Naive thymus-derived CD8-positive, alpha-beta T cell (primary cell): ENCODE data around the gene LYRM4. TPM values are rescaled to one million over a fixed set of nuclear protein-coding genes. Genes with fewer than 3 reads are reported as not detected.

ENCODE experiments used
- ATAC-seq, 2 donors: fragments of 150-1000 bp; cut with Tn5 transposase in 1 of 2; sonication (Bioruptor Pico), chemical (Tn5 transposase) in 1 of 2; 1 replicate in 1 of 2; 2 replicates in 1 of 2; pipeline ENCODE4 v1.10.0; 2021; ENCODE audit warnings: mild to moderate bottlenecking in 2 of 2, moderate library complexity in 2 of 2
- POLR2A ChIA-PET: fragments of 350-600 bp; sonication (Branson Sonifier 250); formaldehyde crosslinking; loops from one replicate; lab custom pipeline; 2021; ENCODE audit warnings: antibody characterized with exemption; lab: Charles Lee
- DNase-seq, 10 donors: peaks; one replicate each; pipeline versions ENCODE4 v3.0.0 to v3.0.0-alpha.2; 2020 to 2022
- H3K27ac Mint-ChIP-seq, 10 donors: one replicate each; pipeline ENCODE4 v1.8.0; 2020 to 2022; ENCODE audit warnings: mild to moderate bottlenecking in 10 of 10, mixed read lengths in 10 of 10, moderate library complexity in 4 of 10, inconsistent platforms in 1 of 10
- H3K27me3 Mint-ChIP-seq, 5 donors: one replicate each; pipeline ENCODE4 v1.8.0; 2021 to 2022; ENCODE audit warnings: mixed read lengths in 5 of 5
- H3K36me3 Mint-ChIP-seq, 3 donors: one replicate each; pipeline ENCODE4 v1.8.0; 2020 to 2022; ENCODE audit warnings: mixed read lengths in 3 of 3, mild to moderate bottlenecking in 2 of 3, inconsistent platforms in 1 of 3
- H3K4me1 Mint-ChIP-seq, 4 donors: one replicate each; pipeline ENCODE4 v1.8.0; 2021 to 2022; ENCODE audit warnings: mixed read lengths in 4 of 4
- H3K4me3 Mint-ChIP-seq, 10 donors: one replicate each; pipeline ENCODE4 v1.8.0; 2020 to 2022; ENCODE audit warnings: mild to moderate bottlenecking in 10 of 10, mixed read lengths in 10 of 10, moderate library complexity in 6 of 10, inconsistent platforms in 1 of 10
- H3K9me3 Mint-ChIP-seq, 9 donors: one replicate each; pipeline ENCODE4 v1.8.0; 2020 to 2022; ENCODE audit warnings: mixed read lengths in 9 of 9, mild to moderate bottlenecking in 3 of 9, inconsistent platforms in 1 of 9, moderate library complexity in 1 of 9
- polyA plus RNA-seq, 3 donors: library from polyadenylated mRNA; unstranded; fragments of 300-500 nt; fragmentation: Illumina TruSeq; gene quantifications; one replicate each; pipeline ENCODE4 v1.2.3, GENCODE V29; 2021
- total RNA-seq, 8 experiments: library from RNA in 2 of 8; stranded (reverse) in 2 of 8; gene quantifications; one replicate each; pipeline ENCODE4 v1.2.3 and lab custom pipeline; 2021 to 2026

The LYRM4 gene
- total and polyA plus RNA-seq, 5 experiments from 2014 or later = 27.8 to 56.8 (median 52.3) TPM

DNA sequence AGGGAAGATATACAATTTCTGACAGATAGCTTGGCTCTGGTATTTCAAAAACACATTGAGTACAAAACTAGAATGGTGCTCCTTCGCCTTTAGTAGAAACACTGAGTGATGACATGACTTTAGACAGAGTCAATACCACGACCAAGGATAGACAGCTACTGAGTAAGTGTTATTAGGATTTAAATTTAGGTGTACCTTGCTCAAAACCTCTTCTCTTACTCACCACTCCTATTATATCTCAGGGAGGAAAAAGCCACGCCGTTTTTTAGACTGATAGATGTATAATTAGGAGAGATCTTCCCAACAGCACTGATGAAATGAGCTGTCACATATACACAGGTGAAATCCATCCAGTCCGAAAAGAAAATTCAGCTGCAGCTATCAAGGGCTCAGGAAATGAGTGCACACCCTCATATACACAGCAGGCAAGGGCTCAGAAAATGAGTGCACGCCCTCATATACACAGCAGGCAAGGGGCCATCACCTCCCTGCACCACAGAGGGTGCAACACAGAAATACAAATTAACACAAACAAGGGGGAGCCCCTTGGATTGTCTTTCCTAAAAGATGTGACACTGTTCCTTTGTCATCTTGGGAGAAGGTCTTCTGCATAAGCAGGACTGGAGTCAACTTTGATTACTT is 53.7 kb downstream of the LYRM4 start:
- Mint-ChIP-seq H3K9me3 (no peaks in the 10 kb centered on the region), H3K27me3 (no peaks in the 10 kb centered on the region), H3K27ac (no peak overlapping the region), H3K4me3 (no peak overlapping the region), H3K4me1 (peaks cover 0 to 18% (median 4%) of the 10 kb centered on the region in 4 donors), H3K36me3 (peaks cover 0 to 24% (median 16%) of the 10 kb centered on the region in 3 donors)
- POLR2A ChIA-PET = no interaction called here
- no peak for ATAC-seq
- DNase-seq = no peak

GRCh38 chr6:5205877-5206850 is 54.6 kb downstream of the LYRM4 start:
- no peaks in the 10 kb centered on the region for H3K27me3 Mint-ChIP-seq
- no peak overlapping the region for H3K4me3 Mint-ChIP-seq
- H3K4me1 Mint-ChIP-seq = peaks cover 0 to 13% (median 2%) of the 10 kb centered on the region in 4 donors
- ATAC-seq (no peak), DNase-seq (no peak)
- POLR2A ChIA-PET = no interaction called here
- H3K9me3 Mint-ChIP-seq = no peaks in the 10 kb centered on the region
- H3K36me3 Mint-ChIP-seq = peaks cover 0 to 21% (median 17%) of the 10 kb centered on the region in 3 donors
- peak overlapping the region in 2 of 10 donors; percentile 52 to 66 for H3K27ac Mint-ChIP-seq

DNA sequence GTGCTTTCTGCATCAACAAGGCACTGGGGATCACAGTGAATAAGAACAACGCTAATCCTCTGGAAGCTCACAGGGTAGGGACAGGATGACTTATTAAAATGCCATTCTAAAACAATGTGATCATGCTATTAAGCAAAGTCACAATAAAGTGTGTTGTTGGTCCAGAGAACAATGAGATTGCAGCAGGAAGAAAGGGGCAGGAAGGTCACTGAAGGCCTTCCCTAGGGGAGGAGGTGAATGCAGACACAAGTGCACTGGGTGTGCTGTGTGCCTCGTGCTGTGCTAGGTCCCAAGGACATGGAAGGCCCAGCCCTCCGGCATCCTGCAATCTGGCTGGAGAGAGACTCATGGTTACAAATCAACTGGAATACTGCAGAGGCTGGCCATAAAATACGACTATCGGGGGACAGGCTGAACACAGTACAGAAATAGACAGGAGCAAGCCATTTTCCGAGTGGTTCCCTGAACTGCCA is 55.7 kb downstream of the LYRM4 start:
- Mint-ChIP-seq H3K4me3 (no peak overlapping the region), H3K36me3 (peaks cover 0 to 19% (median 18%) of the 10 kb centered on the region in 3 donors), H3K9me3 (no peaks in the 10 kb centered on the region), H3K4me1 (peaks cover 0 to 13% (median 2%) of the 10 kb centered on the region in 4 donors), H3K27ac (peak overlapping the region in 1 of 10 donors; percentile 73), H3K27me3 (no peaks in the 10 kb centered on the region)
- POLR2A ChIA-PET = interaction anchor here (0.8 kb wide), 1 partner anchor 26 kb away, joined by 3 read pairs; no protein-coding TSS in a partner anchor
- DNase-seq = no peak
- no peak for ATAC-seq

DNA sequence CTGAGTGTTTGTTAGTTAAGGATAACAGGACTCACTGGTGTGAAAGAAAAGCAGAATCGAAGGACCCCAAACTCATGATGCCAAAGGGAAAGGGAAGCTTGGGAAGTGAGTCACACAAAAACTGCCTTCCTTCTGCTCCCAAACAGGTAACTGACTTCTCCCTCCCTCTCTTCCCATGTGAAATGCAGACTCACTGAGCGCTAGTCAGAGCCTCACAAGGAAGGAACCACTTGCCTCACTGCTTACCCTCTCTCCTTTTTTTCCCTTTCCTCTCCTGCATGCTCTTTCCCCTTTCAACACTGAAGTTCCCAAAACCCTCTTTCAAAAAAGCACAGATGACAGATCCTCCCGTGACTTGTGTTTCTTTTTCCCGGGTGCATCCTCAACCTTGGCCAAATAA is 56.4 kb downstream of the LYRM4 start:
- ATAC-seq (no peak), DNase-seq (no peak)
- Mint-ChIP-seq H3K27me3 (no peaks in the 10 kb centered on the region), H3K4me1 (peaks cover 0 to 13% (median 2%) of the 10 kb centered on the region in 4 donors), H3K36me3 (peaks cover 0 to 19% (median 18%) of the 10 kb centered on the region in 3 donors), H3K27ac (peak overlapping the region in 1 of 10 donors; percentile 38), H3K9me3 (no peaks in the 10 kb centered on the region), H3K4me3 (no peak overlapping the region)
- POLR2A ChIA-PET = interaction anchor here (0.8 kb wide), 1 partner anchor 26 kb away, joined by 3 read pairs; no protein-coding TSS in a partner anchor

DNA sequence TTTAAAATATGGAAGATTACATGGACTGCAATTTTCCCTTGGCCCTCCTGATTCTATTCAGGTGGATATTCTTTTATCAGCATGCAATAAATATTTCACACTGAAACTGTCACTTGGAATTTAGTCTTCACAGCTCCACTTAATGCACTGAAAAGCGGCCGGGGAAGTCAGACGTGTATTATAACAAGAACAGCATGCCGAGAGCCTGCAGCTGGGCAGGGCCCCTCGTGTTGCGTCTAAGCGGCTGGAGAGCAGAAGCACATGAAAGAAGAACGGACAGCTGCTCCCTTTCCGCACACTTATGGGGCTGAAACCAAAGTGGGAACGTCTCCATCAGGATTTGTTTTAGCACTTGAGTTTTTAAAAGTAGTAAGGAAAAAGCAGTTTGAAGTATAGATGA is 57.2 kb downstream of the LYRM4 start:
- no peaks in the 10 kb centered on the region for H3K27me3 Mint-ChIP-seq
- no peak overlapping the region for H3K27ac Mint-ChIP-seq
- DNase-seq (no peak), ATAC-seq (no peak)
- H3K4me1 Mint-ChIP-seq = peaks cover 0 to 13% (median 2%) of the 10 kb centered on the region in 4 donors
- POLR2A ChIA-PET = no interaction called here
- no peaks in the 10 kb centered on the region for H3K9me3 Mint-ChIP-seq
- H3K36me3 Mint-ChIP-seq = peaks cover 0 to 19% (median 18%) of the 10 kb centered on the region in 3 donors
- no peak overlapping the region for H3K4me3 Mint-ChIP-seq

DNA sequence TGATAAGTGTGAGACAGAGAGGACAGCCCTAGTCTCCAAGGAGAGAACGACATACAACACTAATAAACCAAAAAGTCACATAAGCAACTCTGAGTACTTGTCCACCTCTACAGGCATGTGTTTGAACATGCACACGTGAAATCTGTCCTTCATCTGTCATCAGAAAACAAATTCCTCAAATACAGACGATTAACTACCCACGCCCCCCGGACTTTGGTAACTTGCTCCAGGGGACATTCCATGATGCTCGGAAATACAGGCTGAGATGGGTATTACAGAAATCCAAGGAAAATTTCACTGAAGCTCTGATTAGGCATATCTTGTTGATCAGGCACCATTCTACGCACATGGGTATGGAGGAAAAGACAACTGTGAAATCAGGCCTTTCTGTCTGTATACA is 57.8 kb downstream of the LYRM4 start:
- ATAC-seq (no peak), DNase-seq (no peak)
- Mint-ChIP-seq H3K36me3 (peaks cover 0 to 18% (median 17%) of the 10 kb centered on the region in 3 donors), H3K27me3 (no peaks in the 10 kb centered on the region), H3K27ac (peak overlapping the region in 1 of 10 donors; percentile 43), H3K4me3 (no peak overlapping the region), H3K4me1 (peaks cover 0 to 8% (median 2%) of the 10 kb centered on the region in 4 donors), H3K9me3 (no peaks in the 10 kb centered on the region)
- POLR2A ChIA-PET = no interaction called here

DNA sequence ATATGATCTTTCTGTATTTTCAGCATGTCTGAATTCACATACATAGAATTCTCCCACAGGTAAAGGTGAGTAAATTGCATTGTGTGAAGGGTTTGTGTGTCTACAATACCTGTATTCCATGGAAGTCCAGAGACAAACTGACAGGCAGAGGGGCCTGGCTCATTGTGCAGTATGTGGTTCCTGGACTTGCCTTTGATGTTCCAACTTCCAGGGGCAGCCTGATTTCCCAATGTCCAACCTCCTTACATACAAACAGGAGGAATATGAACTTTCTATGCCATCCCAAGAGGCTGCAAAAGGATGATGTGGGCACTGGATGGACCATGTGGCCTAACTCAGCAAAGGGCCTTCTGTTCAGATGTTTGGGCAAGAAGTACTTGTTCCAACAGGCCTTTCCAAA is 58.5 kb downstream of the LYRM4 start:
- Mint-ChIP-seq H3K4me1 (peaks cover 0 to 2% (median under 1%) of the 10 kb centered on the region in 4 donors), H3K36me3 (peaks cover 0 to 12% (median 12%) of the 10 kb centered on the region in 3 donors), H3K4me3 (no peak overlapping the region), H3K27me3 (no peaks in the 10 kb centered on the region), H3K27ac (no peak overlapping the region), H3K9me3 (no peaks in the 10 kb centered on the region)
- DNase-seq = no peak
- POLR2A ChIA-PET = no interaction called here
- no peak for ATAC-seq

GRCh38 chr6:5201271-5201670 is 59.5 kb downstream of the LYRM4 start:
- H3K4me1 Mint-ChIP-seq = peaks cover 0 to 2% (median 0%) of the 10 kb centered on the region in 4 donors
- ATAC-seq = no peak

DNA sequence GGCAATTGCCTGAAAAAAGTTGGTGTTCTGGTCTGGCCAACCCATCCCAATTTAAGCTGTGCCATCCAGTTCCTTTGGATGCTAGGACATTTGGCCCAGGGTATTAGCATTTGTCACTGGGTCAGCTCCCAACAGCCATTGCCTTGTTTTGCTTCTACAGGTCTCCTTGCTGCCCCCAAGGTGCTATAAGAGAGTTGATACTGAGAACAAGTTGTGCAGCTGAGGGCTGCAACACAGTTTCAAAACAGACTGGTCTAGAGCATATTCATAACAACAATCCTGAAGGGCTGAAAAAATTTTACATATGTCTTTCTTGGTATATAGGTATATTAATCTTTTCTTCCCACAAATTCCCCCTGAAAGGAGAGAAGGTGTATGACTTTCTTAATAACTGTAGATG is 61.0 kb downstream of the LYRM4 start:
- DNase-seq (no peak), ATAC-seq (no peak)
- Mint-ChIP-seq H3K27me3 (no peaks in the 10 kb centered on the region), H3K9me3 (no peaks in the 10 kb centered on the region), H3K27ac (no peak overlapping the region), H3K36me3 (peaks cover 0 to 19% (median 3%) of the 10 kb centered on the region in 3 donors), H3K4me3 (no peak overlapping the region), H3K4me1 (peaks cover 0 to 5% (median 4%) of the 10 kb centered on the region in 4 donors)
- POLR2A ChIA-PET = no interaction called here

More at GRCh38 chr6:5201271-5201670, 59.5 kb downstream of the LYRM4 start:
- Mint-ChIP-seq H3K9me3 (no peaks in the 10 kb centered on the region), H3K4me3 (no peak overlapping the region), H3K27me3 (no peaks in the 10 kb centered on the region), H3K27ac (peak overlapping the region in 1 of 10 donors; percentile 38), H3K36me3 (peaks cover 0 to 12% (median 9%) of the 10 kb centered on the region in 3 donors)
- POLR2A ChIA-PET = no interaction called here
- DNase-seq = no peak

DNA sequence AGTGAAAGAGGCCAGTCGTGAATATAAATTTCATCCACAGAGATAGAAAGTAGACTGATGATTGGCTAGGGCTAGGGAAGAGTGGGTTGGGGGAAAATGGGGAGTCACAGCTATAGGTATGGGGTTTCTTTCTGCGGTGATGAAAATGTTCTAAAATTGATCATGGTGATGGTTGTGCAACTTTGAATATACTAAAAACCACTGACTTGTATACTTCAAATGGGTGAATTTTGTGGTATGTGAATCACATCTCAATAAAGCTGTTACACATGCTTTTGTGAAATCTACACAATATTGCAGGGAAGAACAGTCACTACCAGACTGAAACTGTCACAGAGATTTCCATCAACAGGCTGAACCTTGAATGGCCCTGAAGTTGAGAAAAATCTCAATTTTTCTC is 61.5 kb downstream of the LYRM4 start:
- Mint-ChIP-seq H3K9me3 (no peaks in the 10 kb centered on the region), H3K27ac (peak overlapping the region in 1 of 10 donors; percentile 47), H3K27me3 (no peaks in the 10 kb centered on the region), H3K36me3 (peaks cover 0 to 19% (median 5%) of the 10 kb centered on the region in 3 donors), H3K4me1 (peaks cover 0 to 5% (median 4%) of the 10 kb centered on the region in 4 donors), H3K4me3 (no peak overlapping the region)
- DNase-seq (no peak), ATAC-seq (no peak)
- POLR2A ChIA-PET = no interaction called here

- Mint-ChIP-seq H3K4me1 (peaks cover 0 to 13% (median 4%) of the 10 kb centered on the region in 4 donors), H3K36me3 (peaks cover 0 to 14% (median 2%) of the 10 kb centered on the region in 3 donors), H3K4me3 (no peak overlapping the region), H3K27me3 (no peaks in the 10 kb centered on the region), H3K9me3 (no peaks in the 10 kb centered on the region), H3K27ac (no peak overlapping the region)
- no peak for ATAC-seq
- POLR2A ChIA-PET = no interaction called here
- DNase-seq = no peak
Measured at GRCh38 chr6:5197084-5197483, 63.7 kb downstream of the LYRM4 start.

GRCh38 chr6:5192135-5192794 is 68.5 kb downstream of the LYRM4 start:
- H3K4me3 Mint-ChIP-seq = no peak overlapping the region

More at GRCh38 chr6:5192135-5192794, 68.5 kb downstream of the LYRM4 start:
- Mint-ChIP-seq H3K27me3 (no peaks in the 10 kb centered on the region), H3K4me1 (peaks cover 0 to 13% (median 6%) of the 10 kb centered on the region in 4 donors), H3K36me3 (peaks cover 0 to 10% (median 6%) of the 10 kb centered on the region in 3 donors), H3K9me3 (no peaks in the 10 kb centered on the region), H3K27ac (no peak overlapping the region)
- no peak for DNase-seq
- POLR2A ChIA-PET = interaction anchor here (0.7 kb wide), 1 partner anchor 75 kb away, joined by 3 read pairs; no protein-coding TSS in a partner anchor
- ATAC-seq = no peak
